PFSK-1 (cell line): Measurements from ENCODE around the gene ZNF787.

Source experiments
- REST ChIP-seq, 2 experiments: IDR thresholded peaks; 2 replicates each; pipeline versions ENCODE4 v1.6.1 to v1.8.0; 2011 to 2012; ENCODE audit warnings: low read depth in 2 of 2, low read length in 2 of 2, control low read depth in 1 of 2, inconsistent platforms in 1 of 2, mild to moderate bottlenecking in 1 of 2, moderate library complexity in 1 of 2; ENCODE audit not compliant: insufficient read depth in 1 of 2
- SIN3A ChIP-seq: IDR thresholded peaks from 2 replicates; pipeline ENCODE4 v1.6.1; 2012; ENCODE audit warnings: mild to moderate bottlenecking, low read length, moderate library complexity, borderline replicate concordance; ENCODE audit not compliant: insufficient read depth

GRCh38 chr19:56071151-56071550 is 49.9 kb downstream of the ZNF787 start:
- TF ChIP-seq REST (IDR thresholded peaks at IDR 0.05; ENCODE audit: insufficient read depth in 1 of 2, low read depth in 2 of 2, low read length in 2 of 2) (no peak), SIN3A (no peak)
